ENCODE measurements around the gene NDUFA7.
A peak's percentile ranks its signal among the peaks of the same experiment; 100 is the strongest.

NDUFA7 gene

GRCh38 chr19:8361921-8362793 is 41.0 kb upstream of the NDUFA7 start:
- no peak overlapping the region for H3K4me3 ChIP-seq (ENCODE audit: low read depth, low read length)
- H3K4me1 ChIP-seq (ENCODE audit: control insufficient read depth, insufficient read depth, low read length) = peaks cover 15% of the 10 kb centered on the region
- ChIA-PET POLR2A (interaction anchor here (0.6 to 2.6 kb wide), 7 partner anchors 10 to 151 kb away, joined by 3 to 7 read pairs (median 4); partner anchors contain the start of genes MARCHF2, RAB11B and ZNF414), CTCF (interaction anchor here (0.6 to 2.1 kb wide), 3 partner anchors 9 to 398 kb away, joined by 3 to 12 read pairs (median 3); partner anchors contain the start of gene MARCHF2)
- no peaks in the 10 kb centered on the region for H3K36me3 ChIP-seq (ENCODE audit: control insufficient read depth in 2 of 2, insufficient read depth in 1 of 2, low read length in 2 of 2)
- no peak overlapping the region for H3K27ac ChIP-seq (ENCODE audit: extremely low read depth, low read depth, low read length)
- H3K9me3 ChIP-seq (ENCODE audit: control insufficient read depth, insufficient read depth, low read depth, low read length) = no peaks in the 10 kb centered on the region
- TF ChIP-seq TCF7L2 (IDR thresholded peaks at IDR 0.05; ENCODE audit: borderline replicate concordance, low read depth, low read length) (no peak), ZNF629 (tag by site-specific recombination; IDR thresholded peaks at IDR 0.05) (peak; percentile 70), ZBTB10 (tag by site-specific recombination; IDR thresholded peaks at IDR 0.05) (no peak), INSM2 (tag by site-specific recombination; IDR thresholded peaks at IDR 0.05) (peak; percentile 79), ZFP37 (tag by site-specific recombination; IDR thresholded peaks at IDR 0.05) (no peak), ZSCAN30 (tag by site-specific recombination; IDR thresholded peaks at IDR 0.05) (no peak), ZNF76 (tag by site-specific recombination; IDR thresholded peaks at IDR 0.05; ENCODE audit: borderline replicate concordance, low read depth) (0 out of 2 replicates have a peak, but pooled peaks have one; percentile 19), ZNF658 (tag by site-specific recombination; IDR thresholded peaks at IDR 0.05) (no peak), PRDM10 (tag by site-specific recombination; IDR thresholded peaks at IDR 0.05) (peak; percentile 84), ZNF148 (tag by site-specific recombination; IDR thresholded peaks at IDR 0.05; ENCODE audit: borderline replicate concordance) (no peak), ZBTB21 (tag by site-specific recombination; IDR thresholded peaks at IDR 0.05) (no peak), WT1 (tag by site-specific recombination; IDR thresholded peaks at IDR 0.05) (peak; percentile 21; the same call in 1 of the 2 replicates), HIC1 (tag by site-specific recombination; IDR thresholded peaks at IDR 0.05) (peak; percentile 38; the same call in 1 of the 2 replicates), KLF17 (tag by site-specific recombination; IDR thresholded peaks at IDR 0.05) (peak; percentile 26; the same call in 1 of the 2 replicates), ZNF175 (tag by site-specific recombination; IDR thresholded peaks at IDR 0.05) (no peak), ZNF10 (tag by site-specific recombination; IDR thresholded peaks at IDR 0.05) (peak; percentile 87), ZNF239 (tag by site-specific recombination; IDR thresholded peaks at IDR 0.05) (peak; percentile 51; the same call in 1 of the 2 replicates), ZEB2 (tag by site-specific recombination; IDR thresholded peaks at IDR 0.05) (0 out of 2 replicates have a peak, but pooled peaks have one; percentile 42), ZBTB48 (tag by site-specific recombination; IDR thresholded peaks at IDR 0.05) (peak; percentile 14; the same call in 1 of the 2 replicates), ZNF132 (tag by site-specific recombination; IDR thresholded peaks at IDR 0.05; ENCODE audit: borderline replicate concordance) (no peak), ZNF354C (tag by site-specific recombination; IDR thresholded peaks at IDR 0.05; ENCODE audit: borderline replicate concordance, low read depth) (no peak), ZNF248 (tag by site-specific recombination; IDR thresholded peaks at IDR 0.05) (no peak)
